Measurements from ENCODE around the gene CENPN.

Gene CENPN

DNA sequence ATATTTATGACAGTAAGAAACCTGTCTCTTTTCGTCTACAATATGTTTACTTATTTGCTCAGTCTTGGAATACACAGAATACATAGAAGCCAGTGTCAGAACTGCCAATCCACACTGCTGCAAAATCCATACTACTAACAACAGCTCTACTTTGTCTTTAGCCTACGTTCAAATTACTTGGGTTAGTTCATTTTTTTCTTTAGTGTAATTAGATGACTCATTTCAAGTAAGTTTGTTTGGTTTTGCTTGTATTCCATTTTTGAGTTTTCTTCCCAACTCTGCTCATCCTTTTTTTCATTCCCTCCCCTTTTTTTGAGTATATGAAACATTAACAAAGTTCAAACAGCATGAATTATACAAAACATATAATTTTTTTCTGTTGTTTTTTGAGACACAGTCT lies 17.2 kb upstream of the CENPN start:
- in situ Hi-C loops (cut with MboI; ENCODE audit: low sequenced_read_pairs, unreplicated experiment): no loop called here
- TF ChIP-seq, protein P1, sequence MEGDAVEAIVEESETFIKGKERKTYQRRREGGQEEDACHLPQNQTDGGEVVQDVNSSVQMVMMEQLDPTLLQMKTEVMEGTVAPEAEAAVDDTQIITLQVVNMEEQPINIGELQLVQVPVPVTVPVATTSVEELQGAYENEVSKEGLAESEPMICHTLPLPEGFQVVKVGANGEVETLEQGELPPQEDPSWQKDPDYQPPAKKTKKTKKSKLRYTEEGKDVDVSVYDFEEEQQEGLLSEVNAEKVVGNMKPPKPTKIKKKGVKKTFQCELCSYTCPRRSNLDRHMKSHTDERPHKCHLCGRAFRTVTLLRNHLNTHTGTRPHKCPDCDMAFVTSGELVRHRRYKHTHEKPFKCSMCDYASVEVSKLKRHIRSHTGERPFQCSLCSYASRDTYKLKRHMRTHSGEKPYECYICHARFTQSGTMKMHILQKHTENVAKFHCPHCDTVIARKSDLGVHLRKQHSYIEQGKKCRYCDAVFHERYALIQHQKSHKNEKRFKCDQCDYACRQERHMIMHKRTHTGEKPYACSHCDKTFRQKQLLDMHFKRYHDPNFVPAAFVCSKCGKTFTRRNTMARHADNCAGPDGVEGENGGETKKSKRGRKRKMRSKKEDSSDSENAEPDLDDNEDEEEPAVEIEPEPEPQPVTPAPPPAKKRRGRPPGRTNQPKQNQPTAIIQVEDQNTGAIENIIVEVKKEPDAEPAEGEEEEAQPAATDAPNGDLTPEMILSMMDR (IDR thresholded peaks at IDR 0.05; ENCODE audit: borderline replicate concordance, control extremely low read depth, extremely low read depth, insufficient read depth, missing control alignments): no peak
- DNase-seq (ENCODE audit: low spot score): no peak

- no peak for DNase-seq (ENCODE audit: low spot score)
- in situ Hi-C loops (cut with MboI; ENCODE audit: low sequenced_read_pairs, unreplicated experiment): no loop called here
- TF ChIP-seq, protein P1 (IDR thresholded peaks at IDR 0.05; ENCODE audit: borderline replicate concordance, control extremely low read depth, extremely low read depth, insufficient read depth, missing control alignments): no peak
These were observed 16.4 kb upstream of the CENPN start for GRCh38 chr16:80990577-80990976.

DNA sequence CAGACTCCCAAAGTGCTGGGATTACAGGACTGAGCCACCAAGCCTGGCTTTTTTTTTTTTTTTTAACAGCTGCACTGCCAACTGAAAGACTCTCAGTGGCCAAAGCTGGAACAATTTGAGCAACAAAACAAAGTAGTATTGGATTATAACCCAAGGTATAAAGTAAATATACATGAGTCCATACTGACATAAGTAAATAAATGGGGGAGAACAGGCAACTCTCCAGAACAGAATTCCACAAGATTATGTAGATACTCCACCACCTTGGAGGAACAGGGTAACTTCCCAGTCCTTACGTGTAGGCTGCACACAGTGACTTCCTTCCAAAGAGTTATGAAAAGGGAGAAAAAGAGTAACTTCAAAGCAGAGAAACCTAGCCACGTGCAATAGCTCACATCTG lies 16.0 kb upstream of the CENPN start:
- no peak for DNase-seq (ENCODE audit: low spot score)
- TF ChIP-seq, protein P1 (IDR thresholded peaks at IDR 0.05; ENCODE audit: borderline replicate concordance, control extremely low read depth, extremely low read depth, insufficient read depth, missing control alignments): no peak
- in situ Hi-C loops (cut with MboI; ENCODE audit: low sequenced_read_pairs, unreplicated experiment): no loop called here

- TF ChIP-seq, protein P1 (IDR thresholded peaks at IDR 0.05; ENCODE audit: borderline replicate concordance, control extremely low read depth, extremely low read depth, insufficient read depth, missing control alignments): no peak
- in situ Hi-C loops (cut with MboI; ENCODE audit: low sequenced_read_pairs, unreplicated experiment): no loop called here
- no peak for DNase-seq (ENCODE audit: low spot score)
These were observed 15.1 kb upstream of the CENPN start for GRCh38 chr16:80991792-80992430.

DNA sequence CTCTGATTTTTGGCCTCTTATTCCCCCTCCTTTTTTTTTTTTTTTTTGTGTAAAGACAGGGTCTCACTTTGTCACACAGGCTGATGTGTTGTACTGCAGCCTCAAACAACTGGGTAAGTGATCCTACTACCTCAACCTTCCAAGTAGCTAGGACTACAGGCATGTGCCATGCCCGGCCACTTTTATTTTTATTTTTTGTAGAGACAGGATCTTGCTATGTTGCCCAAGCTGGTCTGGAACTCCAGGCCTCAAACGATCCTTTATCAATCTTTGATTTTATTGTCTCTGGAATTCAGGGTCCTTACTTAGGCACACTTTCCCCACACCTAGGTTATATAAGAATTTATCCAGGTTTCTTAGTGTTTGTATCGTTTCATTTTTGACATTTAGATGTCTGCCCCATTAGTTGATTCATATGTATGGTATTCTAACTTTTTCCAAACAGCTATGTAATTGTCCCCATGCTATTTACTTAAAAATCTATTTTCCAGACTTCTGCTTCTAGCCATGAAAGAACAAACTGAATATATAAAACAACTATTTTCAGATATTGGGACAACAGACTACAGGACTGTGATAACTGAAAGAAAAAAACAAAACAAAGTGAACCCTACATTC lies 14.2 kb upstream of the CENPN start:
- in situ Hi-C loops (cut with MboI; ENCODE audit: low sequenced_read_pairs, unreplicated experiment): no loop called here
- no peak for DNase-seq (ENCODE audit: low spot score)
- TF ChIP-seq, protein P1 (IDR thresholded peaks at IDR 0.05; ENCODE audit: borderline replicate concordance, control extremely low read depth, extremely low read depth, insufficient read depth, missing control alignments): no peak

GRCh38 chr16:80993307-80993706 lies 13.7 kb upstream of the CENPN start:
- TF ChIP-seq, protein P1 (IDR thresholded peaks at IDR 0.05; ENCODE audit: borderline replicate concordance, control extremely low read depth, extremely low read depth, insufficient read depth, missing control alignments): no peak
- in situ Hi-C loops (cut with MboI; ENCODE audit: low sequenced_read_pairs, unreplicated experiment): no loop called here
- no peak for DNase-seq (ENCODE audit: low spot score)
